GM23248 (cell line): ENCODE results near the gene NSUN7. TPM values are rescaled to one million over a fixed set of nuclear protein-coding genes. Genes with fewer than 3 reads are reported as not detected.

ENCODE experiments used
- DNase-seq: peaks from one replicate; pipeline ENCODE4 v3.0.0-alpha.2; 2015
- H2AFZ ChIP-seq: fragments of 200-600 bp; sonication (generic); 2 replicates; pipeline ENCODE4 v1.6.1; 2016; ENCODE audit warnings: antibody characterized with exemption
- H3F3A ChIP-seq: fragments of 200-600 bp; sonication (generic); 2 replicates; pipeline ENCODE4 v1.6.1; 2016; ENCODE audit warnings: mild to moderate bottlenecking, antibody characterized with exemption, mixed run types; ENCODE audit not compliant: insufficient read depth
- H3K27ac ChIP-seq: fragments of 200-600 bp; sonication (generic); 2 replicates; pipeline ENCODE4 v1.5.1; 2016; ENCODE audit warnings: mild to moderate bottlenecking
- H3K27me3 ChIP-seq: fragments of 200-600 bp; sonication (generic); replicated peaks from 2 replicates; pipeline ENCODE4 v1.6.1; 2016; ENCODE audit warnings: mild to moderate bottlenecking; ENCODE audit not compliant: insufficient read depth
- H3K36me3 ChIP-seq: fragments of 200-600 bp; sonication (generic); 2 replicates; pipeline ENCODE4 v1.6.1; 2016; ENCODE audit warnings: low read depth, mild to moderate bottlenecking
- H3K4me1 ChIP-seq: fragments of 200-600 bp; sonication (generic); 2 replicates; pipeline ENCODE4 v1.6.1; 2016; ENCODE audit warnings: mild to moderate bottlenecking; ENCODE audit not compliant: insufficient read depth
- H3K4me2 ChIP-seq: fragments of 200-600 bp; sonication (generic); one replicate; pipeline ENCODE4 v1.6.1; 2016; ENCODE audit warnings: mild to moderate bottlenecking; ENCODE audit not compliant: unreplicated experiment
- H3K4me3 ChIP-seq: fragments of 200-600 bp; sonication (generic); 2 replicates; pipeline ENCODE4 v1.5.1; 2016; ENCODE audit warnings: mild to moderate bottlenecking
- H3K79me2 ChIP-seq: fragments of 200-600 bp; sonication (generic); 2 replicates; pipeline ENCODE4 v1.6.1; 2016; ENCODE audit warnings: mild to moderate bottlenecking; ENCODE audit not compliant: insufficient read depth
- H3K9ac ChIP-seq: fragments of 200-600 bp; sonication (generic); 2 replicates; pipeline ENCODE4 v1.6.1; 2016; ENCODE audit warnings: mild to moderate bottlenecking
- H3K9me2 ChIP-seq: fragments of 200-600 bp; sonication (generic); 2 replicates; pipeline ENCODE4 v1.6.1; 2016; ENCODE audit warnings: mixed run types, mild to moderate bottlenecking, moderate library complexity; ENCODE audit not compliant: insufficient read depth
- H3K9me3 ChIP-seq: fragments of 200-600 bp; sonication (generic); one replicate; pipeline ENCODE4 v1.6.1; 2017; ENCODE audit warnings: low read depth
- H4K20me1 ChIP-seq: fragments of 200-600 bp; sonication (generic); 2 replicates; pipeline ENCODE4 v1.6.0; 2016; ENCODE audit not compliant: insufficient read depth
- EZH2 ChIP-seq: fragments of 200-600 bp; sonication (generic); IDR thresholded peaks from 2 replicates; pipeline ENCODE4 v1.6.1; 2018; ENCODE audit warnings: antibody characterized with exemption, mild to moderate bottlenecking; ENCODE audit not compliant: insufficient read depth, poor library complexity, severe bottlenecking
- EZH2phosphoT487 ChIP-seq: fragments of 200-600 bp; sonication (generic); IDR thresholded peaks from 2 replicates; pipeline ENCODE4 v1.6.1; 2018; ENCODE audit warnings: antibody characterized with exemption, moderate library complexity, mild to moderate bottlenecking, low read depth; ENCODE audit not compliant: insufficient read depth
- WGBS, 2 experiments: methylation state at CpG; one replicate each; pipeline ENCODE4 v1.1.6; 2015 to 2017; ENCODE audit warnings: low lambda C conversion rate in 2 of 2, low coverage in 1 of 2; ENCODE audit errors: missing lambda C conversion rate in 2 of 2; 5-methylcytosine and 5-hydroxymethylcytosine counted together
- in situ Hi-C: fragments of 300-500 bp; cut with MboI; formaldehyde crosslinking; loops from 2 replicates; pipeline ENCODE4 v1.15.0; 2020
- polyA plus RNA-seq: library from polyadenylated mRNA; unstranded; fragments of >200 nt; fragmentation: Nextera tagmentation; extraction: Ambion mirVana; gene quantifications from 2 replicates; pipeline ENCODE4 v1.2.1, GENCODE V29; 2016
- total RNA-seq: library from RNA; depleted of rRNA; stranded (reverse); fragments of >200 nt; shearing (Covaris generic); gene quantifications from 2 replicates; pipeline ENCODE4 v1.2.3, GENCODE V29; 2014

Gene NSUN7
- total and polyA plus RNA-seq, 2 experiments from 2014 or later, result 0.05 TPM; not detected in 1

DNA sequence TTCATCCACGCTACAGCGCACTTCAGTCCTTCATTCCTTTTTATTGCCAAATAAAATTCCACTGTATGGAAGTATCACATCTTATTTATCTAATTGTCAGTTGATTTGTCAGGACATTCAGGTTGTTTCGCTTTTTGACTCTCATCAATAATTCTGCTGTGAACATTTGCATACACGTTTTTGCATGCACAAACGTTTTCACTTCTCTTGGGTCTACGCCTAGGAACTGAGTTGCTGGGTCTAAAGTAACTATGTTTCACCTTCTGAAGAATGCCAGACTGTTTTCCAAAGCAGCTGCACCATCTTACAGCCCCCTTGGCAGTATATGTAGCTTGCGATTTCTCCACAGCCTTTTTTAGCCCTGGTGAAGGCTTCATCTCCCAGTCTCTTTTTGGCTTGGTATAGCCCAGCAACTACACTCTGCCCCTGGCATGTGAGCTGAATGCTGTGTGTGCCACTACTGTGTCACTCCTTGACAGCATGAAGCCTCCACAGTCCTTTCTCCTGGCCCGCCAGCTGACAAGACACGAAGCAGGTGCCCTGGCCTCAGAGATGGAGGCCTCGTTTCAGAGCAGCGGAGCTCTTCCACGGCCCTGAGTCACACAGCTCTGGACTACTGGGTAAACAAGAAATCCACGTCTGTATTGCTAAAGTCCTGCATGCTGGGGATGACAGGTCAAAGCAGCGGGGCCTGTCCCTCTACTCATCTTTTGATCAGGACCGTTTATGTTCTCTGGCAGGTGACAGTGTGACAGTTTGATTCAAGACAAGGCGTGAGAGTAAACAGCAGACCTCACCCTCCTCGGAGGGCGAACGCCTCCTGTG, 75.5 kb downstream of the NSUN7 start:
- Histone ChIP-seq H3K27ac (no peak overlapping the region), H2AFZ (no peak overlapping the region), H4K20me1 (no peaks in the 10 kb centered on the region), H3K9me3 (no peaks in the 10 kb centered on the region), H3K4me3 (no peak overlapping the region), H3K36me3 (0 out of 2 replicates have a peak, but pooled peaks cover 4% of the 10 kb centered on the region), H3K27me3 (no peaks in the 10 kb centered on the region), H3F3A (no peaks in the 10 kb centered on the region), H3K79me2 (no peaks in the 10 kb centered on the region), H3K4me1 (no peaks in the 10 kb centered on the region), H3K9me2 (no peaks in the 10 kb centered on the region), H3K4me2 (no peak overlapping the region), H3K9ac (no peak overlapping the region)
- DNase-seq, result no peak
- in situ Hi-C loops, result no loop called here
- TF ChIP-seq EZH2, result no peak
- TF ChIP-seq EZH2phosphoT487, result no peak
- WGBS, 2 experiments, result 83 to 84% methylated on average over 19 of the region's 19 CpGs

DNA sequence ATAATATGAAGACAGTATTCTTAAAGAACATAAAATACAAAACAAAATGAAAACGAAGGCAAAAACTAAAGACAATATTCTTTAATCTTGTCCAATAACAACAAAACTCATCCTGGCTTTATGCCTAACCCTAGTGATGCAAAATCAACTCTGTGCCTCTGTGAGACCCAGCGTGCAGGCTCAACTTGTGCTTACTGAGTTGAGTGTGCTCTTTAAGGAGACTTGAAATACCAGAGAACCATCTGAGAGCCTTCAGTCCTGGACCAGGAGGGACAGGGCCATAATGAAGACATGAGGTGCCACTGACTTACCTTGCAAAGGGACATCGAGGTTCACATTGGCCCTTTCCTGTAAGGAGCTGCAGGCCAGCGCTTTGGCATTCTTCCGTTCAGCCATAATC, 77.1 kb downstream of the NSUN7 start:
- Histone ChIP-seq H3K4me3 (no peak overlapping the region), H3K36me3 (0 out of 2 replicates have a peak, but pooled peaks cover 4% of the 10 kb centered on the region), H3K27me3 (no peaks in the 10 kb centered on the region), H3K9me2 (no peaks in the 10 kb centered on the region), H3K9me3 (no peaks in the 10 kb centered on the region), H3K27ac (no peak overlapping the region), H3F3A (no peaks in the 10 kb centered on the region), H3K4me2 (no peak overlapping the region), H3K9ac (no peak overlapping the region), H3K4me1 (no peaks in the 10 kb centered on the region), H3K79me2 (no peaks in the 10 kb centered on the region), H4K20me1 (no peaks in the 10 kb centered on the region), H2AFZ (no peak overlapping the region)
- in situ Hi-C loops, result no loop called here
- no peak for DNase-seq
- WGBS, 2 experiments, result 82 to 83% methylated on average over 5 of the region's 5 CpGs
- TF ChIP-seq EZH2 (no peak), EZH2phosphoT487 (no peak)

GRCh38 chr4:40827758-40828157, 78.0 kb downstream of the NSUN7 start:
- H3K27me3 ChIP-seq, result no peaks in the 10 kb centered on the region
- H3K4me2 ChIP-seq, result no peak overlapping the region
- no peak for DNase-seq
- 86 to 87% methylated on average over 6 of the region's 6 CpGs for WGBS, 2 experiments
- no peak overlapping the region for H3K27ac ChIP-seq
- TF ChIP-seq EZH2, result no peak
- H3K36me3 ChIP-seq, result no peaks in the 10 kb centered on the region
- no peaks in the 10 kb centered on the region for H3K4me1 ChIP-seq
- no peak overlapping the region for H2AFZ ChIP-seq
- H3F3A ChIP-seq, result no peaks in the 10 kb centered on the region
- H3K9me3 ChIP-seq, result no peaks in the 10 kb centered on the region
- no peak overlapping the region for H3K4me3 ChIP-seq
- no peaks in the 10 kb centered on the region for H4K20me1 ChIP-seq
- H3K9me2 ChIP-seq, result no peaks in the 10 kb centered on the region
- H3K9ac ChIP-seq, result no peak overlapping the region
- in situ Hi-C loops, result no loop called here
- H3K79me2 ChIP-seq, result no peaks in the 10 kb centered on the region

DNA sequence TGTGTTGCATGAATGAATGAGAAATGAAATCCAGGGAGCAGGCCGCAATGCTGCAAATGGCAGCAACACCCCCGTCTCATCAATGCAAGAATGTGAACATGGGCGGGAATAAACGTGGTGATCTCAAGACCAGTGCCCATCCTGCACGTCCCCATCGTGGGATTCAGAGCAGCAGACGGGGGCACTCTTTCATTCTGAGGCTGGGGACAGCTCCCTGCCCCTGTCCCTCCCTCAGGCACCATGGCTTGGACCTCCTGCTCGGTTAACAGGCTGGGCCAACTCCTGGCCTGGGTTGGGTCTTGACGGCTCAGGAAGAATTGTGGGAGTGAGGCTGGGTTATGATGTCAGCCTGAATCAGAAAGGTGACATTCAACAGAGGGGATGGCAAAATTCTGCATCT, 78.9 kb downstream of the NSUN7 start:
- in situ Hi-C loops, result no loop called here
- H4K20me1 ChIP-seq, result no peaks in the 10 kb centered on the region
- H3F3A ChIP-seq, result no peaks in the 10 kb centered on the region
- TF ChIP-seq EZH2, result no peak
- no peak for TF ChIP-seq EZH2phosphoT487
- H3K4me2 ChIP-seq, result no peak overlapping the region
- no peaks in the 10 kb centered on the region for H3K9me2 ChIP-seq
- 94 to 99% methylated on average over 9 of the region's 9 CpGs for WGBS, 2 experiments
- H3K27ac ChIP-seq, result no peak overlapping the region
- H3K9ac ChIP-seq, result no peak overlapping the region
- no peaks in the 10 kb centered on the region for H3K9me3 ChIP-seq
- H2AFZ ChIP-seq, result no peak overlapping the region
- H3K4me1 ChIP-seq, result no peaks in the 10 kb centered on the region
- H3K36me3 ChIP-seq, result no peaks in the 10 kb centered on the region; the same call in 1 of the 2 replicates
- H3K4me3 ChIP-seq, result no peak overlapping the region
- no peak for DNase-seq
- H3K27me3 ChIP-seq, result no peaks in the 10 kb centered on the region
- H3K79me2 ChIP-seq, result no peaks in the 10 kb centered on the region
